RWPE2 (cell line): ENCODE data around the gene CARD11.

Experiments
- ATAC-seq: fragments of 200-7000 bp; cut with Tn5 transposase; 3 replicates; pipeline ENCODE4 v1.9.1; 2021; ENCODE audit warnings: low read depth
- DNase-seq: peaks from one replicate; pipeline ENCODE4 v3.0.0-alpha.2; 2020; ENCODE audit warnings: low spot score
- H3K27ac ChIP-seq: fragments of 450-650 bp; 2 replicates; pipeline ENCODE4 v1.5.1; 2017; ENCODE audit warnings: mild to moderate bottlenecking; ENCODE audit not compliant: poor library complexity, severe bottlenecking
- H3K27me3 ChIP-seq: fragments of 250-450 bp; sonication (Bioruptor Pico); 2 replicates; pipeline ENCODE4 v1.5.1; 2021; ENCODE audit warnings: mild to moderate bottlenecking, moderate library complexity; ENCODE audit not compliant: insufficient read depth, poor library complexity, severe bottlenecking
- H3K36me3 ChIP-seq: fragments of 250-450 bp; sonication (Bioruptor Pico); 2 replicates; pipeline ENCODE4 v1.5.1; 2020; ENCODE audit warnings: low read depth, mild to moderate bottlenecking, moderate library complexity
- H3K4me1 ChIP-seq: fragments of 250-450 bp; sonication (Bioruptor Pico); 2 replicates; pipeline ENCODE4 v1.5.1; 2021; ENCODE audit warnings: mild to moderate bottlenecking, moderate library complexity; ENCODE audit not compliant: insufficient read depth, poor library complexity, severe bottlenecking
- H3K4me3 ChIP-seq: fragments of 250-450 bp; sonication (Bioruptor Pico); 2 replicates; pipeline ENCODE4 v1.5.1; 2021; ENCODE audit warnings: mild to moderate bottlenecking, moderate library complexity; ENCODE audit not compliant: severe bottlenecking
- H3K9me3 ChIP-seq: fragments of 250-450 bp; sonication (Bioruptor Pico); 2 replicates; pipeline ENCODE4 v1.5.1; 2021; ENCODE audit warnings: mild to moderate bottlenecking, moderate library complexity; ENCODE audit not compliant: severe bottlenecking
- TF ChIP-seq, protein P1 (sequence below): fragments of 450-650 bp; IDR thresholded peaks from one replicate; pipeline ENCODE4 v1.5.1; 2017; ENCODE audit warnings: mild to moderate bottlenecking, moderate library complexity; ENCODE audit not compliant: poor library complexity, severe bottlenecking

Gene CARD11

DNA sequence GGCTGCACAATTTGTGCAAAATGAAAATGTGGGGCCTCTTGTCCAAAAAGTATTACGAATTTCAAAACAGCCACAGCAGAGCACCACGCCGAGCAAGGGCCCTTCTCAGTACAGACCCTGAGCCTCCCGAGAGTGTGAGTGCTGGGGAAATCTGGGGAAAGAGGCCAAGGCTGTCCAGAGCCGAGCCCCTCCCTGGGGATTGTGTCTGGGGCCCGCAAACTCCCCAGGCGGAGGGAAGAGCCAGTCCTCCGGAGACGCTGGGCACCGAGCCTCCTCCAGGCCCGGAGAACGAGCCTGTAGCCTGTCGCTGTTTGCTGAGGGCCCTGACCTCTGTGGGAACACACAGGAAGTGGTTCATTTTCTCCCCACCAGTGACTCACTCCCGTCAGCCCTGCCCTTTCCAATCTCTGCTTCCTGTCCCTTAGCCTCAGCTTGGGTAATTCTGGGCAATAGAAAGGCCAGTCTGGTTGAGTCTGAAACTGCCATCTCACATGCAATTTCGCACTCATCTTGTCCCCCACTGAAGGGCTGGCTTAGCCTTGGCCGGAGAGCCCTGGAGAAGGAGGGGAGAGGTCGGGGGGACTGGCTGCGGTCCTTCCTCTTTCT lies 180.1 kb downstream of the CARD11 start:
- no peaks in the 10 kb centered on the region for H3K36me3 ChIP-seq
- H3K9me3 ChIP-seq = no peaks in the 10 kb centered on the region
- H3K4me3 ChIP-seq = peak overlapping the region; percentile 14
- TF ChIP-seq, protein P1, sequence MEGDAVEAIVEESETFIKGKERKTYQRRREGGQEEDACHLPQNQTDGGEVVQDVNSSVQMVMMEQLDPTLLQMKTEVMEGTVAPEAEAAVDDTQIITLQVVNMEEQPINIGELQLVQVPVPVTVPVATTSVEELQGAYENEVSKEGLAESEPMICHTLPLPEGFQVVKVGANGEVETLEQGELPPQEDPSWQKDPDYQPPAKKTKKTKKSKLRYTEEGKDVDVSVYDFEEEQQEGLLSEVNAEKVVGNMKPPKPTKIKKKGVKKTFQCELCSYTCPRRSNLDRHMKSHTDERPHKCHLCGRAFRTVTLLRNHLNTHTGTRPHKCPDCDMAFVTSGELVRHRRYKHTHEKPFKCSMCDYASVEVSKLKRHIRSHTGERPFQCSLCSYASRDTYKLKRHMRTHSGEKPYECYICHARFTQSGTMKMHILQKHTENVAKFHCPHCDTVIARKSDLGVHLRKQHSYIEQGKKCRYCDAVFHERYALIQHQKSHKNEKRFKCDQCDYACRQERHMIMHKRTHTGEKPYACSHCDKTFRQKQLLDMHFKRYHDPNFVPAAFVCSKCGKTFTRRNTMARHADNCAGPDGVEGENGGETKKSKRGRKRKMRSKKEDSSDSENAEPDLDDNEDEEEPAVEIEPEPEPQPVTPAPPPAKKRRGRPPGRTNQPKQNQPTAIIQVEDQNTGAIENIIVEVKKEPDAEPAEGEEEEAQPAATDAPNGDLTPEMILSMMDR = no peak
- ATAC-seq (peak; percentile 98), DNase-seq (peak; percentile 88)
- peak overlapping the region; percentile 95 for H3K27ac ChIP-seq
- H3K4me1 ChIP-seq = peaks cover 19% of the 10 kb centered on the region
- H3K27me3 ChIP-seq = no peaks in the 10 kb centered on the region

DNA sequence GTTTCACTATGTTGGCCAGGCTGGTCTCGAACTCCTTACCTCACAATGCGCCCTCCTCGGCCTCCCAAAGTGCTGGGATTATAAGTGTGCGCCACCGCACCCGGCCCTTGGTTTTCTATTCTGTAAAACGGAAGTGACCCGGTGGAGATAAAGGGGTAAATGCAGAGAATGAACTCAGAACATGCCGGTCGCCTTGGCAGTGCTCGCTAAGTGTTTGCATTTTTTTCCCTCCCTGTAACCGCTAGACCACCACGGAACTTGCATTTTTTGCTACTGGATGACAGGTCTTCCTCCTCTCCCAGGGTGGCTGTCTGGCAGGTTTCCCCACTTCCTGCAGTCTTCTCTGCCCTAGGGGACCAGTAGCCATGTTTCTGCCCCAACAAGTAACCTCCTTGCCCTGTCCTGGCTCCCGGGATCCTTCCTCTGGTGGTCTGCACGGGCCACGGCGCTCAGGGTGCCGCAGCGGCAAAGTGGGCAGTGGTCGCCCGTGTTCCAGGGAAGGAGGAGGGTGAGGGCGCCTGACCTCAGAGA lies 180.8 kb downstream of the CARD11 start:
- TF ChIP-seq, protein P1 = no peak
- Histone ChIP-seq H3K9me3 (no peaks in the 10 kb centered on the region), H3K27me3 (no peaks in the 10 kb centered on the region), H3K4me3 (no peak overlapping the region), H3K27ac (peak overlapping the region; percentile 95), H3K4me1 (peaks cover 19% of the 10 kb centered on the region), H3K36me3 (no peaks in the 10 kb centered on the region)
- no peak for ATAC-seq
- DNase-seq = no peak

DNA sequence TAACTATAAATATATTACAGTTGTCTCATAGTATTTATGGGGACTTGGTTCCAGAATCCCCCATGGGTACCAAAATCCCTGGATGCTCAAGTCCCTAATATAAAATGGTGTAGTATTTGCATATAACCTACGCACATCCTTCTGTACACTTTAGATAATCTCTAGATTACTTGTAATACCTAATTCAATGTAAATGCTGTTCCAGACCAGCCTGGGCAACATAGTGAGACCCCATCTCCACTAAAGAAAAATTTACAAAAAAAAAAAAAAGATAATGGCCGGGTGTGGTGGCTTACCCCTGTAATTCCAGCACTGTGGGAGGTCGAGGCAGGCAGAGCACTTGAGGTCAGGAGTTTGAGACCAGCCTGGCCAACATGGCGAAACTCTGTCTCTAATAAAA lies 182.2 kb downstream of the CARD11 start:
- no peak for DNase-seq
- no peak for ATAC-seq
- no peak overlapping the region for H3K27ac ChIP-seq
- H3K4me3 ChIP-seq = no peak overlapping the region
- no peaks in the 10 kb centered on the region for H3K9me3 ChIP-seq
- no peaks in the 10 kb centered on the region for H3K27me3 ChIP-seq
- no peaks in the 10 kb centered on the region for H3K36me3 ChIP-seq
- TF ChIP-seq, protein P1 = no peak
- H3K4me1 ChIP-seq = peaks cover 19% of the 10 kb centered on the region

DNA sequence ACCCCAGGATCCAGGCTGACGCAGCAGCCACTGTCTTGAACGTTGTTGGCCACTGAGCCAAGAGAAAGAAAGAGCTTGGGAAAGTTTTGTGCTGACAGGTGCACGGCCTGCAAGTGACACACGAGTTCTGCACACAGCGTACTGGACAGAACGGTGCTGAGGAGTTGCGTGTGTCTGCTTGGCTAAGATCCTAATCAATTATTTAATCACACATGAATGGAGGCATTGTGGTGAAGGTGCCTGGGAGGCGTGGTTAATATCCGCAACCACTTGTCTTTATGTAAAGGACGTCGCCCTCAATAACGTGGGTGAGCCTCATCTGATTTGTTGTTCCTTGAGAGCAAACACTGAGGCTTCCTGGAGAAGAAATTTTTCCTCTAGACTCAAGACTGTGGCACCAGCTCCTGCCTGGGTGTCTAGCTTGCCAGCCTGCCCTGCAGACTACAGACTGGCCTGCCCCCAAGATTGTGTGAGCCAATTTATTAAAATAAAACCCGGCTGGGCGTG lies 183.0 kb downstream of the CARD11 start:
- no peak for ATAC-seq
- TF ChIP-seq, protein P1 = no peak
- H3K27ac ChIP-seq = no peak overlapping the region

DNA sequence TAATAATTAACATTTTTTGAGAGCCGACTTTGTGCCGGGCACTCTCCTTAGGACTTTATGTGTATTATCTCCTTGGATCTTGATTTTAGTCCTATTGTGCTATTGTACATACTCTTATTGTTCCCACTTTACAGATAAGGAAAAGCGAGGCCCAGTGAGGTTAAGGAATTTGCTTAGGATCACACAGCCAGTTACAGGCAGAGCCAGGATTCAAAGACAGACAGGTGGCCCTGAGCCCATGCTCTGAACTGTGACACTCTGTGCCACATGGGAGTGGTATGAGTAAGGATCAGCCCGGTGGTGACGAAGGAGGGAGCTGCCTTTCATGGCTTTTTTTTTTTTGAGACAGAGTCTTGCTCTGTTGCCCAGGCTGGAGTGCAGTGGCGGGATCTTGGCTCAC lies 183.7 kb downstream of the CARD11 start:
- Histone ChIP-seq H3K27me3 (no peaks in the 10 kb centered on the region), H3K4me3 (no peak overlapping the region), H3K36me3 (no peaks in the 10 kb centered on the region), H3K27ac (no peak overlapping the region), H3K9me3 (no peaks in the 10 kb centered on the region), H3K4me1 (peaks cover 19% of the 10 kb centered on the region)
- no peak for ATAC-seq
- no peak for DNase-seq
- TF ChIP-seq, protein P1 = no peak

More for the DNA sequence above, 183.0 kb downstream of the CARD11 start:
- Histone ChIP-seq H3K9me3 (no peaks in the 10 kb centered on the region), H3K4me1 (peaks cover 19% of the 10 kb centered on the region), H3K4me3 (no peak overlapping the region), H3K27me3 (no peaks in the 10 kb centered on the region), H3K36me3 (no peaks in the 10 kb centered on the region)
- no peak for DNase-seq
